Astrocyte of the cerebellum (primary cell): ENCODE measurements around the gene STXBP1.

ENCODE experiments used
- DNase-seq: peaks from one replicate; pipeline ENCODE4 v3.0.0-alpha.2; 2011; ENCODE audit warnings: low read depth
- H3K4me3 ChIP-seq: 2 replicates; pipeline ENCODE4 v1.5.1; 2011; ENCODE audit warnings: mild to moderate bottlenecking, low read depth, low read length, moderate library complexity
- in situ Hi-C: cut with HindIII; loops from 2 replicates; pipeline ENCODE4 v1.10.0; 2017; ENCODE audit warnings: low sequenced_read_pairs
- TF ChIP-seq, protein P1 (sequence below): IDR thresholded peaks from 2 replicates; pipeline ENCODE4 v1.5.1; 2012; ENCODE audit warnings: low read length, low read depth, moderate library complexity, mild to moderate bottlenecking; ENCODE audit errors: missing control alignments

The STXBP1 gene

DNA sequence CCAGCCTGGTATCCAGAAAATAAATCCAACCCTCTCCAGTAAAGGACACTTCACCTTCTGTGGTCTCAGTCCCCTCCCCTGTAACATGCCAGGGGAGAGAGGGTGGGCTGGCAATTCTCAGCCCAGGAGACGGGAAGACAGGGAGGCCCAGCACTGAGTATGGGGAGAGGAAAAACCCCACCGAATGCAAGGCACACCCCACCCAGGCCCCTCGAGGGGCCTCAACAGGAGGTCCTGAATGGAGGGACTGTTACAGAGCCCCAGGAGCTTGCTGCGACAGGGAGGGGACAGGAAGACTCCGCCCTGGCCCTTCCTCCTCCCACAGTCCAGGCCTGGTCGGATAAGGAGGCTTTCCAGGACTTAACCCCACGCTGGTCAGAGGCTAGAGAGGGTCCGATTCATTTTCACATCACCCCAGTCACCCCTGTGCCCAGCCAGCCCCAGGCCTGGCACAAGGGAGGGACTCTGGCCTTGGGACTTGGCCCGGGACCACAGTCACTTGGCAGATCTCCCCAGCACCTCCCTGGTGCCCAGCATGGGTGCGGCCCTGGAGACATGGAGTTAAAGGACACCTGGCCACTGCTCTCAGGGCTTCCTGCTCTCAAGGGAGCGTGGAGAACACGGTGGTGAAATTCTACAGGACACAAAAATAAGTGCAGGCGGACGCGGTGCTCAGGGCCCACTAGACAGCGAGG, 44.9 kb upstream of the STXBP1 start:
- in situ Hi-C loops: no loop called here
- H3K4me3 ChIP-seq: peak overlapping the region; percentile 91
- no peak for DNase-seq
- TF ChIP-seq, protein P1, sequence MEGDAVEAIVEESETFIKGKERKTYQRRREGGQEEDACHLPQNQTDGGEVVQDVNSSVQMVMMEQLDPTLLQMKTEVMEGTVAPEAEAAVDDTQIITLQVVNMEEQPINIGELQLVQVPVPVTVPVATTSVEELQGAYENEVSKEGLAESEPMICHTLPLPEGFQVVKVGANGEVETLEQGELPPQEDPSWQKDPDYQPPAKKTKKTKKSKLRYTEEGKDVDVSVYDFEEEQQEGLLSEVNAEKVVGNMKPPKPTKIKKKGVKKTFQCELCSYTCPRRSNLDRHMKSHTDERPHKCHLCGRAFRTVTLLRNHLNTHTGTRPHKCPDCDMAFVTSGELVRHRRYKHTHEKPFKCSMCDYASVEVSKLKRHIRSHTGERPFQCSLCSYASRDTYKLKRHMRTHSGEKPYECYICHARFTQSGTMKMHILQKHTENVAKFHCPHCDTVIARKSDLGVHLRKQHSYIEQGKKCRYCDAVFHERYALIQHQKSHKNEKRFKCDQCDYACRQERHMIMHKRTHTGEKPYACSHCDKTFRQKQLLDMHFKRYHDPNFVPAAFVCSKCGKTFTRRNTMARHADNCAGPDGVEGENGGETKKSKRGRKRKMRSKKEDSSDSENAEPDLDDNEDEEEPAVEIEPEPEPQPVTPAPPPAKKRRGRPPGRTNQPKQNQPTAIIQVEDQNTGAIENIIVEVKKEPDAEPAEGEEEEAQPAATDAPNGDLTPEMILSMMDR: no peak

DNA sequence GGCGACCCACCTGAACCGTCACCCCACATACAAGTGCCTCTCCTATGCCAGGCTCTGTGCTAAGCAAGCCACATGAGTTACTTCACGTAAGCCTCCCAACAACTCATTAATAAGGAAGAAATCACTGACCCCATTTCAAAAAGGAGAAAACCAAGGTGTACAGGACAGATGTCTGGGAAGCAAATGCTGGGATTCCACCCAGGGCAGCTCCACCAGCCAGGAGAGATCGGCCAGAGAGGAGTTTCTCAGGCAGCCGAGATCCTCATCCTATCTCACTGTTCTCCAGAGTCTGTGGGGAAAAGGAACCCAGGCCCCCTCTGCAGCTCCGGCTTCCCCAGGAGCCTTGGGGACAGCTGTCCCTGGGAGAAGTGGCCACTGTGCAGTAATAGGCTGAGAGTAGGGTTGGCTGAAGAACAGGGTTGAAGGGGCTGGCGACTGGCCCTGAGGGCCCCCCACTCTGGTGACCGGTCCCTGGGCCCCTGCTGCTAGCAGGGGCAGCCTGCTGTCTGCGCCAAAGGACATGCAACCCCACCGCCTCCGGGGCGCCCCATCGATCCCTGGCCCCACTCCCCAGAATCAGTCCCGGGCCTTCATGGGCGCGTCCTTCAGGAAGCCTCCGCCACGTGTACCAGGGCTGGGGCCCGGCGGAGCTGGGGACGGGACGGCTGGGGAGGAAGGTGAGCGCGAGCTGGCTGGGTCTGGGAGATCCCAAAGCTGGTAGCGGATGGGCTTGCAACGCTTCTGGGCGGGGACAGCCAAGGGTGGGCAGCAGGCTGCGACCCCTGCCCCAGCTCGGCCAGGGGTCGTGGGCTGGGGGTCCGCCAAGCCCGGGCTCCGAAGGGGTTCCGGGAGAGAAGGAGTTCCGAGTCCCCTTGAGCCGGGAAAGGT, 44.1 kb upstream of the STXBP1 start:
- in situ Hi-C loops: no loop called here
- TF ChIP-seq, protein P1: no peak

DNA sequence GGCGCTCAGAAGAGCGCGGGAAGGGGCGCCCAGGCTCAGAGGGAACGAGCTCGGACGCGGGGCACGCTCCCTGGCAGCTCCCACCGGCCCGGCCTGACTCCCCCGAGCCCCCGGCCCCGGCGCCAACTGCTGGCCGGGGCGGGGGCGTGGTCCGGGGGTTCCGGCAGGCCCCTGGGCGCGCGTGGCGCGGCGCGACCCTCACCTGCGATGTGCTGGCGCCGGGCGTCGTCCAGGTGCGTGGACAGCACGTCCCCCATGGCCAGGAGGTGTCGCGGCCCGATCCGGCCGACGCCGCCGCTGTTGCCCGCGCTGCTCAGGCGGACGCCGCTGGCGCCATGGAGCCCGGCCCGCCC, 43.5 kb upstream of the STXBP1 start:
- in situ Hi-C loops: no loop called here
- TF ChIP-seq, protein P1: no peak
- DNase-seq: no peak
- H3K4me3 ChIP-seq: peak overlapping the region; percentile 91

More for the DNA sequence above, 44.1 kb upstream of the STXBP1 start:
- DNase-seq: no peak
- H3K4me3 ChIP-seq: peak overlapping the region; percentile 91

DNA sequence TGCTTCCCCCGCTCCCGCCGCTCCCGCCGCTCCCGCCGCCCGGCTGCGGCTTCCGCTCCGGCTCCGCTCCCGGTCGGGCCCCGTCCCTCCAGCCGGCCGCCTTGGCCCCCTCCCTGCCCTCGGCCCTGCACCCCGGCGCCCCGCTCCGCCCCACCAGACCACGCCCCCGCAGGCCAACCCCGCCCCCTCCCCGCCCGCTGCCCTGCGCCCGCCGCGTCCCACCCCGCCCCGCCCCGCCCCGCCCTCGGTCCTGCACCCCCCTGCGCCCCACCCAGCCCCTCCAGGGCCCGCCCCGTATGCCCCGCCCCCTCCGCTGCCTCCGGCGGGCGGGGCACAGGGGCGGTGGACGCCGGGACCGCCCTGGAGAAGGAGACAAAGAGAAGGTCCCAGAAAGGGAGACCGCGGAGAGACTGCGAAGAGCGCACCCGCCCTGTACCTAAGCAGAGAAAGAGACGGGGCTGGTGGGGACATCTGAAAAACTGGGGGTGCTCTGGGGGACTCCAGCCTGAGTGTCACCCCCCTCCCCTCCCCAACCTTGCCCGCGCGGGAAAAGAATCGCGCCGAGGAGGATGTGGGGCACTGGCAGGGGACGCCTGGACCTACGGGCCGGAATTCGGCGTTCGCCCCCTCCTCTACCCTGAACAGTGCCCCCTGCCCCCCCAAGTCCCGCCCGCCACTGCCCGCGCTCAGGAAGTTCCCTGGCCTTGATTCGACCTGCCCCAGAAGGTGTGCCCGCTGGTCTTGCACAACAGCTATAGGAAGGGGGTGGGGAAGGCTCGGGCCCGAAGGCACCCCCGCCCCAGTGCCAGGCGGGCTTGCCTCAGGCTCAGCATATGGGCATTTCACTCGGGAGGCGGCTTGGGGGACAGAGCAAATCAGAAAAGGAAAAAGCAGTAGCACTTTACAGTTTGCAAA, 42.8 kb upstream of the STXBP1 start:
- peak; percentile 50 for DNase-seq
- TF ChIP-seq, protein P1: no peak
- H3K4me3 ChIP-seq: peak overlapping the region; percentile 91
- in situ Hi-C loops: no loop called here

DNA sequence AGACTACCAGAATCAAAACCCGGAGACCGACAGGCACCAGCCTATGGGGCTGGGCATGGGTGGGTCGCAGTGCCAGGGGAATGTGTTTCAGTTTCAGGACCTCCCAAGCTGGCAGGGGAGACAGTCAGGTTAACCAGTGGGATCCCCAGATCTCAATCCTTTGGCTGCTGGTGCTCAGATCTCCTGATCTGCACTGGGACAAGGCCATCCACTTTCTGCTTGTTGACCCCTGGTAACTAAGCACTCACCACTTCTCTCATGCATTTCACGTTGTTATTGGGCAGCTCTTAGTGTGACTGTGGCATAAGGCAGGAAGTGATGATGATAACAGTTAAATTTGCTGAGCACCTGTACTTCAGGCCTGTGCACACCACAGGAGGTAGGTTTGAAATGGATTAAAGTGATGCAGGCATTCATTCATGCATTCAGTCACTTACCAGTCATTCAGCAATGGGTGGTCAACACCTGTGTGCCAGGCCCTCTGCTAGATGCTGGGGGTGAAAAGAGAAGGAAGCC, 42.1 kb upstream of the STXBP1 start:
- DNase-seq: no peak
- TF ChIP-seq, protein P1: no peak
- peak overlapping the region; percentile 48 for H3K4me3 ChIP-seq
- in situ Hi-C loops: no loop called here

DNA sequence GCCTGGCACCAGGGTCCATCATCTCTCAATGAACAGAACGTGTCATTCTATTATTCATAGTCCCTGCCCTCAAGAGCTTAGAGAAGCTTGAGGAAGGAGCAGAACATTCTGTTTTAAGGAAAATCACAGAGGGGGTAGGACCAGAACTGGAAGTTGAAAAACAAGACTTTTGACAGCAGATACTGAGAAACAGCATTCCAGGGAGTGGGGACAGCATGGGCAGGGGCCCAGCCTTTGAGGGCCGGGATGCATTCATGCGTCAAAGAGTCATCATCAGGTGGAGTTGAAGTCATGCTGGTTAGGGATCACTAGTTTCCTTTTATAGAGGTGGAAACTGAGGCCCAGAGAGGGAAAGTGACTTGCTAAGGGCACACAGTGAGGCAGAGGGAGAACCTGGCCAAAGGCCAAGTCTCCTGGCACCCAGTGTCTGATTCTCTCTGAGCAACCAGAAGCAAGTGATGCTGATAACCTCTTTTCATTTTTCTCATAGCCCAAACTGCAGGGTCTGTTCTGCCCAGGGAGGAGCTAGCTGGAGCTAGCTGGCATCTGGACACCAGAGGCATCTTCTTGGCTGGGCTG, 41.5 kb upstream of the STXBP1 start:
- DNase-seq: no peak
- TF ChIP-seq, protein P1: no peak
- H3K4me3 ChIP-seq: no peak overlapping the region
- in situ Hi-C loops: no loop called here
